NCI-H510A (cell line): ENCODE results near the gene NOC4L.
A peak's percentile ranks its signal among the peaks of the same experiment; 100 is the strongest.
"Not testable (repeated sequence)": the region's sequence is repeated elsewhere in the genome, so short reads cannot be mapped to it uniquely, and the experiment has no call there.

Experiments
- DNase-seq: peaks from one replicate; lab custom pipeline; 2025; lab: John Stamatoyannopoulos, UW

NOC4L gene

GRCh38 chr12:132123970-132124765 lies 20.1 kb upstream of the NOC4L start:
- DNase-seq, result no peak

DNA sequence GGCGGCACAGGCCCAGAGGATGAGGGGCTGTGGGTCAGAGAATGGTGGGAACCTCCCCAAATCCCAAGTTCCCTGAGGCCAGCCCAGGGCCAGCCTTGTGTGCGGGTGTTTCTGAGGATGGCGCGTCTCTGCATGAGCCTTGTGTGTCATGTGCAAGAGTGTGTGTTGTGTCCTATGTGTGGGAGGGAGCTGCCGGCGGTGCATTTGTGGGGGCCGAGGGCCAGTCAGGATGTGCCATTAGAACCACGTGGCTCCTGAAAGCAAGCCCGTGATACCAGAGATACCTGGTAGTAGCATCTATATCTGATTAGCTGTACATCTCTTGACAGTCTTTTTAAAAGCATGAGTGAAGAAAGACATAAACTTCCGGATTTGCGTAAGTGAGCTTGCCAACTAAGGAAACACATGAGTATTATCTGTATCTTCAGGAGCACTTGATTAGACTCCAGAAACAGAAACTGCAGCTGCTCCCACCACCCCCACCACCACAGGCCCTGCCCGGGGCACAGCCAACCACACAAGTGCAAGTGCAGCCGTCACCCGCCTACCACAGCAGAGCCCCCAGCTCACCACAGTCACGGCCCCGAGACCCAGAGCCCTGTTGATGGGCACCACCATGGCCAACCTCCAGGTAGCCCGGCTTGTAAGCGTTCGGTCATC lies 19.4 kb upstream of the NOC4L start:
- no peak for DNase-seq

DNA sequence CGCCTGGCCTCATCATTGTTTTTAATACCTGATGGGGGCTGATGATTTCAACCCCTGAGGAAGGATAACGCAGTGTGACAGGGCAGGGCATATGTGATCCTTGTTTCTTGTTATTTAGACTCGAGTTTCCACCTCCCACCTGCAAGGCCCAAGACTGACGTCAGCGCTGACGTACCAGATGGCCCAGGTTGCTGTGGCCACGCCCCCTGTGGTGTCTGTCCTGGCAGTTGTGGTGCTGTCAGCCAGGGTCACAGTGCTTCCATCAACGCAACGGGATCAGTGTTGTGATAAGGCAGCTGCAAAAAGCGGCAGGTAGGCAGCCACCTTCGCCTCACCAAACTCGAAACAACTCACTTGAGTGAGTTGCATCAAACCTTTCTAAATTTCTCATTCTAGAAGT lies 18.5 kb upstream of the NOC4L start:
- DNase-seq, result no peak

GRCh38 chr12:132127041-132127440 lies 17.2 kb upstream of the NOC4L start:
- no peak for DNase-seq

DNA sequence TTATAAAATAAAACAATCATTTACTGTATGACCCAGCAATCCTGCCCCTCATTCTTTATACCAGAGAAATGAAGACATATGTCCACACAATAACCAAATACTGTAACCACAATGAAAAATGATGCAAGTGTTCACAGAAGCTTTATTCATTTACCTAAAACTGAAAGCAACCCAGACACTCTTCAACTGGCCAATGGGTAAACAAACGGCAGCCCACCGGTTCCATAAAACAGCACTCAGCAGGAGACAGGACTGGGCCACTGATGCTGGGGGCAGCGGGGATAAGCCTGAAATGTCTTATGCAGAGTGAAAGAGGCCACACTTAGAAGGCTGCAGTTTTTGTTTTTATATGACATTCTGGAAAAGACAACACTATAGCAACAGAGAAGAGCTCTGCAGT lies 15.2 kb upstream of the NOC4L start:
- DNase-seq, result no peak

DNA sequence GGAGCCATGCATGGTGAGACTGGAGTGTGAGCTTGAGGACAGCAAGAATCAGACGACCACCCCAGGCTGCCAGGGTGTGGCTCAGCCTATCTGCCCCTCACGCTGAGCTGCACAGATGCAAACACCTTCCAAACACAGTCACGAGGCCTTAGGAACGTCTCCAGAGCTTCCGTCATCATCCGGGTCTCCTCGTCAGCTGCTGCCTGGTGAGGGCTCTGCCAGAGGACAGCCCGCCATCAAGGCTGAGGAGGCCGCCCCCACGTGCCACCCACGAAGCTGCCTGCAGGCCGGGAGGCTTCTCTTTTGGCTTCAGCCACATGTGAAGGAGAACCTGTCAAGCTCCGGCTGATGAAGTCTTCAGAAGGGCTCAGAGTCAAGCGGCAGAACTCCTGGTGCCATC lies 13.6 kb upstream of the NOC4L start:
- no peak for DNase-seq

DNA sequence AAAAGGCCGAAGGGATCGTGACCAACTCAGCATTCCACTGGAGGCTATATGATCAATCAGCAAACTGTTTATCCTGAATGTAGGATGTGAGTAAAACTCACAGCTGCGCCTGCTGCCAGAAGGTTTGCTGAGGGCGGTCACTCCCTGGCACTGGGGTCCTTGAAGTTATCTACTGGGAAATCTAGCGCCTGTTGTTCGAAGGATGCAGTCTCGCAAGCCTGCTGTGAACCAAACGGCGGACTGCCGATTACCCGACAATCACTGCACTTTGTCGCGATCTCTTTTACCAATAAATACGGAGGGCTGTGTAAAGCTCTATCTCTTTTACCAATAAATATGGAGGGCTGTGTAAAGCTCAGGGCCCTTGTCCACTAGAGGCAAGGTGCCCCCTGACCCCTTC lies 13.0 kb upstream of the NOC4L start:
- no peak for DNase-seq

DNA sequence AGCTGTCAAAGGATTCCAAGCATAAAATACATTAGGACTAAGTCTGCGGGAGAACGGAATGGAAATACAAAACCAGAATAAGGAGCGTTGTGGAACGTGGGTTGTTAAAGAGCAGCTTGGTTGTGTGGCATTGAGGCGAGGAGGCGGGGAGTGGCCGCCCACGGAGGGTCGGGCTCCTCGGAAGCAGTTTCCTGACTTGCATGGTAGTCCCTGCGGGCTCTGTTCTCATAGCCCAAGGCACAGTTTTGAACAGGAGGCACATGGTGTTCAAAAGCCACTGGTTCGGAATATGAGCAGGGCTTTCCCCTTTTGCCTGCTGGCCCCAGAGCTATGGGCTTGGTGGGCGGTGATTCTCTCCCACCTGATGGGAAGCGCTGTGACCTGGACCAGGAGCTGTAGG lies 12.3 kb upstream of the NOC4L start:
- DNase-seq, result no peak

DNA sequence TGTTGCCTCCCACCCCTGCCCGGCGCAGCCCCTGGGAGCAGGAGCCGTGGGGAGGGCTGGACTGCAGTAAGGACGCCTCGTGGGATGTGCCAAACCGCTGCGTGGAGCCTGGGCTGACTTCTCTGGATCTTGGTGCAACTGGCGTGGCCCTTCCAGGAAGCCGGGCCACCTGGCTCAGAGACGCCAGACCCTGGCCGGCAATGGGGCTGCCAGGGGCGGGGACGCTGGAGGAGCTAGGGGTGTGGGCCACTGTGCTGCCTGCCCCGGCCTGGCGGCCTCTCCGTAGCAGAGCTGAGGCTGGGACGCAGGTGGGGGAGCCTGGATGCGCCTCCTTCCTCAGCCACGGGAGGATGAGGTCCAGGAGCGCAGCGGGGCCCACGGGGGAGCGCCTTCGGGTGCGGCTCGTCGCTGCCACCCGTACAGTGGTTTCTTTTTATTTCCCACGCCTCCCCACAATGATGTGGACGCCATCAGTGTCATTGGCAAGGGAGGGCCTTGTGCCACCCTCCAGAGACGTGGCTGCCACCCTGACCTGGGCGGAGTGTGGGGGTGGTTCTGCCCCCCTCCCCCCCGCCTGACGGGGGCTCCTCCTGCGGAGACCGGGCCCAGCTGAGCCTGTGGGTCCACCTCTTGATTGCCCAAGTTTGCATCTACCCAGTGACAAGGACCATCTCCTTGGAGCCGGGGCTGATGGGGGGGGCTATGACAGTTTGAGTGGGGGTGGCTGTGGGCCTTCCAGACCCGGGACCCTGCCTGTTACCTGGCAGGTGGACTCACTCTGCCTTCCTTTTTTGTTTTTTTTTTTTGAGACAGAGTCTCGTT lies 11.4 kb upstream of the NOC4L start:
- no peak for DNase-seq

DNA sequence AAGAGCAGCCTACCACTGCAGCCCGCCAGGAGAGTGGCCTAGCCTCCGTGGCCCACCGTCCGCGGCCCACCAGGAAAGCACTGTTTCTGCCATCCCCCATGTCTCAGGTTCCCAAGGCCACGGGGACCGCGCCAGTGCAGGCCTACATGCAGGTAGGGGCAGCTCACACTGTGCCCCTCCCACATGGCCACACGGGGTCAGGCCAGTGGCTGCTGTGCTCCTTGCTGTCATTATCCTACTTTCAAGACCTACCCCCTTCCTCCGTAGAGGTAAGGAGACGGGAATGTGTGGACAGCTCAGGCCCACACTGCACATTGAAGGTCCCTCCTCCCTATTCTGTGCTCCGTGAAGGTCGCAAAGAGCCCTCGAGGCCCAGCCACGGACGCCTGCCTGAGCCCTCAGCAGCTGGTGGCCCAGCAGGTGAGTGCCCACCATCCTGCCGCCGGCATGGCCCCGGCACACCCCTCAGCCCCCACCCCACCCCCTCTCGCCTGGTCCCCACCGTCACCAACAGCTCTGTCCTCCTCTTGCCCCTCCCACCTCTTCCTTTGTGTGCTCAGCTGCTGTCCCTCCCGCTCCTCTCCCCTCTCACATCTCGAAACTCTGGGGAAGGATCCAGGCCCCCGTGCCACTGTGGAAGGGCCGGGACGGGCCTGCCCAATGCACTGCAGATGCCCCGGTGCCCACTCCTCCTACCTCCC lies 10.2 kb upstream of the NOC4L start:
- DNase-seq, result peak; percentile 83

- not testable (repeated sequence) for DNase-seq
Observed at GRCh38 chr12:132134653-132135183, 9.5 kb upstream of the NOC4L start.

GRCh38 chr12:132136226-132136625 lies 8.0 kb upstream of the NOC4L start:
- not testable (repeated sequence) for DNase-seq

- DNase-seq, result no peak
Observed at GRCh38 chr12:132137483-132138125, 6.7 kb upstream of the NOC4L start.

GRCh38 chr12:132138941-132139871 lies 5.1 kb upstream of the NOC4L start:
- no peak for DNase-seq

- DNase-seq, result no peak
Observed at GRCh38 chr12:132139912-132140311, 4.3 kb upstream of the NOC4L start.

DNA sequence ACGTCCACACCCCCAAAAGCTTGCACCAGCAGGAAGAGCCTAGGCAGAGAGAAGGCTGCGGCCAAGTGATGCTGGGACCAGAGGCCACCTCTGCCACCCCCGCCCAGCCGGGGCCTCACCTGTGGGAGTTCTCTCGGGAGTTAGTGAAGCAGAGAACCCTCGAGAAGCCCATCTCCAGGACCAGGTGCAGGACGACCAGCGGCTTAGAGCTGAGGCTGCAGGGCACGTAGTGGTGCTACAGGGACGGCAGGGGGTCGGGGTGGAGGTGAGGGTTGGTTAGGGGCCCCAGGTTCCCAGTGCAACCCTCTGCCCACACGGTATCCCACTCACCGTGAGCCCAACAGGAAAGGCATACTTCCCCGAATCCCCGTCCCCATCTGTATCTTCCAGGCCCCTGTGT lies 3.8 kb upstream of the NOC4L start:
- no peak for DNase-seq

DNA sequence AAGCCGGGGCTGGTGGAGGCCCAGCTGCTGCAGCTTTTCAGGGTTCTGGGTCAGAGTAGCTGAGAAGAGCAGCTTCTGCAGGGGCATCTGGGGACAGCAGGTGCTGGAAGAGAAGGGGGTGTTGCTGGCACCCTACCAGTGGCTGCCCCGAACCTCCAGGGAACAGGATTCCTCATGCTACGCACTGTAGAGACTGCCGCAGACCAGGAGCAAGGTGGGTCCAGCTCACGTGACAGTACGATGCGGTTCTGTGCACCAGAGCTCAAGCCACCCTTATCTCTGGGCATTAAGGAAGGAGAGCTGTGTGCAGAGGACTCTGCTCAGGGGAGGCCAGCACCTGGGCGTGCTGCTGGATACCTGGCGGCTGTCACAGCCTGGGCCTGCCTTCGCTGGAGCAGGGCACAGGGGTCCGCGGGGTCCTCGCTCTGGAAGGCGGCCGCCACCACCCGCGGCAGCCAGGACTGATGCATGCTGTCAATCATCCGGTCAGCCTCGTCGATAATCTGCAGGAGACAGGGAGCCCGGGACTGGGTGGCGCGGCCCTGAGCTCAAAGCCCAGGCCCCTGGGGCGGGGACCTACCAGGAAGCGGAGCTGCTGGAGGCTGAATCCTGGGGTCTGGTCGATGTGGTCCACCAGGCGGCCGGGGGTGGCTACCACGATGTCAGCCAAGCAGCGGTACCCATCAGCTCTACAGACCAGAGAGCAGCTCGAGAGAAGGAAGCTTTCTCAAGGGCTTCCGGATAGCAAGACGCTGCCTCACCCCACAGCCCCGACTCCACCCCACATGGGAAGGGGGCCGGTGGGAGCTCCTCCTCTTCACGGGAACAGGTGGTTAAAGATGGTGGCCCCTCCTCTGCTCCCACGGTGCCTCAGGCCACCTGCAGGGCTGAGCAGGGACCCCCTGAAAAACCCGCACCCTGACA lies 3.1 kb upstream of the NOC4L start:
- no peak for DNase-seq

DNA sequence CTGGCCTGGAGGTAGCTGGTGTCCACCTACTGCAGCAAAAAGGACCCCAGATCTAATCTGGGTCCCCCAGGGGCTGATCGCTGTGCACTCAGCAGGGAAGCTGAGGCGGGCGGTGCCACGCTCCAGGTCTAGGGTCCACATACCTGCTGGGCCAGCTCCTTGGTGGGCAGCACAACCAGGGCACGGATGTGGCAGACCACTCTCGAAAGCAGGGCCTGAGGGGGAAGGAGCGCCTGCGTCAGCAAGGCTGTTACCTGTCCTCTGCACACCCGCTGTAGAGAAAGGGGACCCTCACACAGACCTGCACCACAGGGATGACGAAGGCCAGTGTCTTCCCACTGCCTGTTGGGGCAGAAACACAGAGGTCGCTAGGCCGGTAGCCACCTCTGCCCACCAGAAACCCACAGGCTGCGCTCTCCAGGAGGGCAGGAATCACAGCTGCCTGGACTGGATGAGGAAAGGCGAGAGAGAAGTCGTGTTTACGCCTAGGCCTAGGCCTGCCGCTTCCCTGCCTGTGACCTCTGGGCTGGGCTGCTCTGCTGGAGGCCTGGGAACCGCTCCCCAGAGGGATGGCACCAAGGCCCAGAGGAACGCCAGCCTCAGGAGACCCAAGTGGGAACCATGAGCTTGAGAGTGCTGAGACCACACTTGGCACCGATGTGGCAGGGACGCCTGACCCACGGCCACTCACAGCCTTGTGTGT lies 2.1 kb upstream of the NOC4L start:
- no peak for DNase-seq
